ENCODE results near the gene GPAT2.
"Not testable (repeated sequence)": the region's sequence is repeated elsewhere in the genome, so short reads cannot be mapped to it uniquely, and the experiment has no call there.

The GPAT2 gene

DNA sequence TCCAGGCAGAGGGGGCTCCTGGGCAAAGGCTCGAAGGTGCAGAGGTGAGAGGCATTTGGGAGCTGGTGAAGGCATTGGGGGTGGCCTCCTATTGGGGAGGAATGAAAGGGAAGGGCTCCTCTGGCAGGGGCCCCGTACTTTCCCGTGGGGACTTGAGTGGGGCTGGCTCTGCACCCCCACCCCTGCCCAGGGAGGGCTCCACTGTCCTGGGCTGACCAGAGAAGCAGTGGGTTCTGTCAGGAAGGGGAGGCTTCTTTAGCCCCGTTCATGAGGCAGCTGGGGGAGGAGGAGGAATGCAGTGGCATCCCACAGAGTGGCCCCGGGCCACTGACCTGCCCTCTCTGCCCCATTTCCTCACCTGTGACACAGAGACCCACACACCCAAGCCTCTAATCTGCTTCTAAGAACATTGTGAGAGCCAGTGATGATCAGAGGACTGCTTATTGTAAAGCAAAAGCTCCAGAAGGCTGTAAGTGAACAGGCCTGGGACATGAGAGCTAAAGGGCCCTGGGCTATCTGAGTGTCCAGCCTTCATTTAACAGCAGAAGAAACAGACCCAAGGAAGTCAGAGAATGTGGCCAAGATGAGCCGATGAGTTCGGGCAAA lies 38.6 kb upstream of the GPAT2 start:
- H3K4me3 ChIP-seq (ENCODE audit: low read depth, low read length) = no peak overlapping the region
- TF ChIP-seq CTCF (IDR thresholded peaks at IDR 0.05; ENCODE audit: low read depth, low read length) = no peak

GRCh38 chr2:96072746-96073145 lies 38.0 kb upstream of the GPAT2 start:
- no peak overlapping the region for H3K4me3 ChIP-seq (ENCODE audit: low read depth, low read length)
- TF ChIP-seq CTCF (IDR thresholded peaks at IDR 0.05; ENCODE audit: low read depth, low read length) = no peak

GRCh38 chr2:96071977-96072491 lies 37.3 kb upstream of the GPAT2 start:
- H3K4me3 ChIP-seq (ENCODE audit: low read depth, low read length) = not testable (repeated sequence)

DNA sequence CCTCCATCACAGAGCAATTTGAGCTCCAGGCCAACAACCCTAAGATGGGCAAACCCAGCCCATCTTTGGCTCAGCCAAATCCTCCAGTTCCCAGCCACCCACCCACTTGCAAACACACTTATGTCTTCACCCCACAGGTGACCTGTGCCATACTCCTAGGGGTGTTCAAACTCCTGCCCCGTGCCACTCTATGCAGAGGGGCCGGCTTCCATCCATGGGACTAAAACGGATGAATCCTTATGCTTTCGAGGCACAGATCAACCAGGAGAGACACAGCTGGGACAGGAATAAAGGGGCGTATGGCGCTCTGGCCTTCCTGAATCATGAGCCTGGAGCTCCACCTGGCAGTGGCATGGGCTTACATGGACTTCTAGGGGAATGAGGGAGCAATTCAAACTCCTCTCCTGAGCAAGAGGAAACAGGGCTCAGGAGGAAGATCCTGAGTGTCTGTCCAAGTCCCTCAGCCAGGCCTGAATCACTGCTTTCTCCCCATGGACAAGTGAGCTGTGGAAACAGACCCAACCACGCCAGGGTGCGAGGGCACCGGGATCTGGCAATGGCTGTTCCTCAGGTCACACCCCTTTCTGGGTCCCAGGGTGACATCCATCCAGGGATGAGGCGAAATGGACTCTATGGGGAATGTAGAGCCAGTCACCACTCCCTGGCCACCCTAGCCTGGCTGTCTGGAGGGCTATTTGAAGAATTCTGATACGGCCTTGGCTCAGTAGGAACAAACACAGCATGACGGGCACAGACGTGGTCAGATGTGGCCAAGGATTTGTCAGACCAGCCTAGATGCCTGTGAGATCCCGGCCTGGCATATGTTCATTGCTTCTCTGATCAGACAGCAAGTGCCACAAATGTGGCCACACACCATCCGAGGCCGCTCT lies 36.6 kb upstream of the GPAT2 start:
- H3K4me3 ChIP-seq (ENCODE audit: low read depth, low read length) = not testable (repeated sequence)

- H3K4me3 ChIP-seq (ENCODE audit: low read depth, low read length) = not testable (repeated sequence)
Observed at GRCh38 chr2:96070351-96070750, 35.6 kb upstream of the GPAT2 start.

DNA sequence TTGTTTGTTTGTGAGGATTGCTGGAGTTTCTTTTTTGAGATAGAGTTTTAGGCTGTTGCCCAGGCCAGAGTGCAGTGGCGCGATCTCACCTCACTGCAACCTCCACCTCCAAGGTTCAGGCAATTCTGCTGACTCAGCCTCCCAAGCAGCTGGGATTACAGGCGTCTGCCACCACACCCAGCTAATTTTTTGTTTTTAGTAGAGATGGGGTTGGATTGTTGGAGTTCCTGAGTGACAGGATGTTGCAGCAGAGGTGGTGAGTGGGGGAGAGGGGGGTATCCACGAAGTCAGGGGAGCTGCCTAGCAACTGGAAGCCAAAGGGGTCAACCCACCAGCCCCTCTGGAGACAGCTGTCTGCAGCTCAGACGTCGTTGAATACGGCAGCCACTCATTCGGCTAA lies 35.2 kb upstream of the GPAT2 start:
- not testable (repeated sequence) for H3K4me3 ChIP-seq (ENCODE audit: low read depth, low read length)

GRCh38 chr2:96067902-96068581 lies 33.3 kb upstream of the GPAT2 start:
- H3K4me3 ChIP-seq (ENCODE audit: low read depth, low read length) = not testable (repeated sequence)

GRCh38 chr2:96067098-96067660 lies 32.5 kb upstream of the GPAT2 start:
- H3K4me3 ChIP-seq (ENCODE audit: low read depth, low read length) = not testable (repeated sequence)

DNA sequence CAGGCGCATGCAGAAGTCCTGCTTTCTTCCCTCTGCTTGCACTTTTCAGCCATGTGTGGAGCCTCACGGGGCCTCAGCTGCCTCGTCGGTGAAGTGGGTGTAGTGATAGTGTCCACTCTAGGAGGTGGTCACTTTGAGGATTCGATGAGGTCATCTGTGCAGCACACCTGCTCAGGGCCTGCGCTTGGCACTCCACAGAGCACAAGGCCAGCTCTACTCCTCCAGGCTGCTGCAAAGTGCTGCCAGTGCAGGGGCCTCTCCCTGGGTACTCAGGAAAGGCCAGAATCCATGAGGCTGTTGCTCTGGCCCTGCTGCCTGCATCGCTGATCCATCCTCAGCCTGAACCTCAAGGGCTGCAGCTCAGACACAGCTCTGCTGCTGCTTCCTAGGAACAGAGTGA lies 31.8 kb upstream of the GPAT2 start:
- H3K4me3 ChIP-seq (ENCODE audit: low read depth, low read length) = not testable (repeated sequence)

- H3K4me3 ChIP-seq (ENCODE audit: low read depth, low read length) = not testable (repeated sequence)
Observed at GRCh38 chr2:96065954-96066353, 31.2 kb upstream of the GPAT2 start.

DNA sequence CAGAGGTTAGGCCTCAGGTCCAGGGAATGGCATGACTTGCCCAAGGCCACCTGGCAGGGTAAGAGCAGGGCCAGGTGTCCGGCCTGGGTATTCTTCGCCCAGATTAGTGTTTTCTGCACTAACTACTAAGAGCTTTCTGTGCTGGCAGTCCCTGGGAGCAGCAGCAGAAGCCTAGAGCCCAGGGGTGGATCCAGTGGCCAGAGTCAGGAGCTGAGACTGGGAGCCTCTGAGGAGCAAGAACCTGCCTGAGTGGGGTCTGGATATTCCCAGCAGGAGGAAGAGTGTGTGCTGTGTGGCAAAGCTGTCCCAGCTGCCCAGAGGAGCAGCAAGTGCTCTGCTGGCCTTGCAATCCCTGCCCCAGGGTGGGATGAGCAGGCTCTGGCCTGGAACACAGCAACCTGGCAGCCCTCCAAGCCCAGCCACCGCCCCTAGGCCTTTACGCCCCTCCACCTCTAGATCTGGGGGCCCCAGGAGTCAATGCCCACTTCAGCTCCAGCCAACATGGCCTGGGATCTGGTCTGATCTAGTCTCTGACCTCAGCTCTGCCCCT lies 30.7 kb upstream of the GPAT2 start:
- no peak for TF ChIP-seq CTCF (IDR thresholded peaks at IDR 0.05; ENCODE audit: low read depth, low read length)
- H3K4me3 ChIP-seq (ENCODE audit: low read depth, low read length) = no peak overlapping the region

DNA sequence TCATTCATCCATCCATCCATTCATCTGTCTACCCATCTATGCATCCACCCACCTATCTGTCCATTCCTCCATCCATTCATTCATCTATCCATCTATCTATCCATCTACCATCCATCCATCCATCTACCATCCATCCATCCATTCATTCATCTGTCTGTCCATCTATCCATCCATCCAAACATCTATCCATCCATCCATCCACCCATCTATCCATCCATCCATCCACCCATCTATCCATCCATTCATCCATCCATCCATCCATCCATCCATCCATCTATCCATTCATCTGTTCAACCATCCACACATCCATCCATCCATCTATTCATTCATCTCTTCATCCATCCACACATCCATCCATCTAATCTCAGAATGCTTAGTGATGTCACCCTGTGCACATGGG lies 30.0 kb upstream of the GPAT2 start:
- H3K4me3 ChIP-seq (ENCODE audit: low read depth, low read length) = not testable (repeated sequence)

DNA sequence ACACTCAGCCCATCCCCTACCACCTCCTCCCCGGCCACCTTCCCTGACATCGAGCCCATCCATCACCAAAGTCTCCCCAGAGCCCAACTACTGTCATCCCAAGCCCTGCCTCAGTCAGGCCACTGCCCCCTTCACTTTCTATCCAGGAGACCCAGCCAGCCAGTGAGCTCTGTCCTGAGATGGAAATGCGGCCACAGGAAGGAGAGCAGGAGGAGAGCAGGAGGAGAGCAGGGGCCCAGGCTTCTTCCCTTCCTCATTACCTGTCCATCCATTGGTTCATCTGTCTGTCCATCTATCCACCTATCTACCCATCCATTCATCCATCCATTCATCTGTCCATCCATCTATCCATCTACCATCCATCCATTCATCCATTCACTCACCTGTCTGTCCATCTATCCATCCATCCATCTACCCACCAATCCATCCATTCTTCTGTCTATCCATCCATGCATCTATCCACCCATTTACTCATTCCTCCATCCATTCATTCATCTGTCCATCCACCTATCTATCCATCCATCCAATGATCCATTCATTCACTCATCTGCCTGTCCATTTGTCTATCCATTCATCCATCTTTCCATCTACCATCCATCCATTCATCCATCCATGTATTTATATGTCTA lies 29.4 kb upstream of the GPAT2 start:
- H3K4me3 ChIP-seq (ENCODE audit: low read depth, low read length) = not testable (repeated sequence)
